ENCODE results near the gene RAD18. TPM values are rescaled to one million over a fixed set of nuclear protein-coding genes. Genes with fewer than 3 reads are reported as not detected.
A peak's percentile ranks its signal among the peaks of the same experiment; 100 is the strongest.

RAD18 gene
- total and polyA plus RNA-seq, 9 of the 15 experiments (the other 6 are each of a cell fraction or from before 2014, with no cell fraction given), result 19.2 to 49.4 (median 34.4) TPM

DNA sequence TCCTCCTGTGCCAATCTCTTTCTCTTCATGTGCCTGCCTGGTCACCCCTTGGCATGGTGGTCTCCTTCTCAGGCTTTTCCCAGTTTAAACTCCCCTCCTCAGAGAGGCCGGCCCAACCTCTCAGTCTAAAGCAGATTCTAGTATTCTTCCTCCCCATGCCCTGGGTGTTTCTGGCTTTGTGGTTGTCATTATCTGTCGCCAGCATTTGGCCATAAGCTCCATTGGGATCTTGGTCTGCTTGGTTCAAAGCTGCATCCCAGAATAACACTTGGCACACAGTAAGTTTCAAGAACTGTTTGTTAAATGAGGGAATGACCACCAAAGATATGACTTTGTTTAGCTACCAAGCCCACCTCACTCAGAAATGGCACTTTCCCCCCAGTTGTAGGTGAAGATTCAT lies 11.2 kb upstream of the RAD18 start (continued):
- no peak for TF ChIP-seq TFE3 (CRISPR knock-in tag; IDR thresholded peaks at IDR 0.05)
- TF ChIP-seq BRF2 (IDR thresholded peaks at IDR 0.05; ENCODE audit: borderline replicate concordance, insufficient read depth, insufficient read length), result no peak
- TF ChIP-seq TSC22D4 (tag; IDR thresholded peaks at IDR 0.05), result no peak
- no peak for TF ChIP-seq SMARCA4 (IDR thresholded peaks at IDR 0.05)
- no peak for TF ChIP-seq GTF2A2 (tag; IDR thresholded peaks at IDR 0.05)
- TF ChIP-seq ZNF165 (CRISPR knock-in tag; IDR thresholded peaks at IDR 0.05; ENCODE audit: borderline replicate concordance), result no peak

DNA sequence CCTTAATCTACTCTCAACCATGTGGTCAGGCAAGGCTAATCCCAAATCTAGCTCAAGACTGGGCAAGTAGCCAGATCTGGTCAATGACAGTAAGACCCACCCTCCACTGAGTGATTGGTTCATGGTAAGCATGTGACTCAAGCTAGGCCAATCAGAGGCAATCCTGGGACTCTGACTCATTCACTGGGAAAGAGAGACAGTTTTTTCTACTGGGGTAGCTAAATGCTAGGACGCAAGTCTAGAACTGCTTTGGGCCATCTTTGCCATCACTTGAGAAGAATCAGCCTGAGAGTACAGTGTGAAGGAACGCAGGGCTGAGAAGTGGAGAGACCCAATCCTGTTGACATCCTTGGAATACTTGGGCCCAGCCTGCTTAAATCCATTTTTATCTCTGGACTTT lies 9.4 kb upstream of the RAD18 start:
- Histone ChIP-seq H3K4me2 (ENCODE audit: insufficient read depth, low read length) (peak overlapping the region; percentile 16; the same call in 1 of the 2 replicates), H3K9ac (ENCODE audit: insufficient read depth in 1 of 2, low read depth in 2 of 2, low read length in 2 of 2) (no peak overlapping the region), H3K4me1 (replicated peaks in 1 of 2; ENCODE audit: control insufficient read depth in 2 of 2, insufficient read depth in 2 of 2, low read length in 2 of 2) (peaks cover 0 to 5% of the 10 kb centered on the region in 2 experiments; a peak in 1 of 5 replicates), H3K27me3 (ENCODE audit: control insufficient read depth in 2 of 2, insufficient read depth in 2 of 2, low read length in 2 of 2) (peaks cover 3 to 23% of the 10 kb centered on the region in 2 experiments; a peak in 4 of 5 replicates), H3K36me3 (ENCODE audit: control insufficient read depth, insufficient read depth, low read length) (no peaks in the 10 kb centered on the region), H2AFZ (ENCODE audit: low read depth, low read length) (peak overlapping the region; percentile 34; the same call in 1 of the 2 replicates), H3K9me3 (replicated peaks; ENCODE audit: control insufficient read depth, insufficient read depth, low read depth, low read length) (no peaks in the 10 kb centered on the region), H3K27ac (ENCODE audit: extremely low read depth, low read depth, low read length) (no peak overlapping the region), H3K4me3 (no peak overlapping the region), H4K20me1 (replicated peaks; ENCODE audit: control insufficient read depth, insufficient read depth, low read length) (no peaks in the 10 kb centered on the region), H3K9me1 (ENCODE audit: control insufficient read depth, insufficient read depth, low read length) (no peaks in the 10 kb centered on the region), H3K79me2 (ENCODE audit: control insufficient read depth, insufficient read depth, low read length) (no peaks in the 10 kb centered on the region)
- ChIA-PET POLR2A (interaction anchor here (0.6 to 1.9 kb wide), 5 partner anchors 10 to 424 kb away, joined by 3 to 7 read pairs (median 4); partner anchors contain the start of genes RAD18 and SETD5), CTCF (ENCODE audit: low intra/inter-chr PET ratio) (interaction anchor here (1.0 kb wide), 1 partner anchor 330 kb away, joined by 3 read pairs; no protein-coding TSS in a partner anchor)
- 18% methylated on average over 2 of the region's 2 CpGs for WGBS (ENCODE audit: insufficient coverage, low coverage, missing lambda C conversion rate)
- BruUV-seq (replicated peaks), result no TSS peak
- intact Hi-C loops (cut with micrococcal nuclease), result no loop called here
- ATAC-seq (peak; percentile 98), DNase-seq (ENCODE audit: extremely low read depth in 1 of 4, low spot score in 3 of 4) (peak; percentile 88 to 93 (median 90)), FAIRE-seq (peak; percentile 98)
- in situ Hi-C loops (cut with MboI), result loop anchor here (5.0 to 10.0 kb wide), 3 partner anchors 95 to 522 kb away; no protein-coding TSS in a partner anchor
- TF ChIP-seq ETS2 (tag; IDR thresholded peaks at IDR 0.05; ENCODE audit: borderline replicate concordance, poor library complexity, severe bottlenecking) (no peak), ZNF23 (CRISPR knock-in tag; IDR thresholded peaks at IDR 0.05) (no peak), SPI1 (IDR thresholded peaks at IDR 0.05; ENCODE audit: borderline replicate concordance, low read depth, low read length) (no peak), OTX1 (CRISPR knock-in tag; IDR thresholded peaks at IDR 0.05) (no peak), ZNF780A (CRISPR knock-in tag; IDR thresholded peaks at IDR 0.05) (no peak), HMBOX1 (IDR thresholded peaks at IDR 0.05) (0 out of 2 replicates have a peak, but pooled peaks have one; percentile 7), ZNF76 (CRISPR knock-in tag; IDR thresholded peaks at IDR 0.05; ENCODE audit: borderline replicate concordance) (no peak), ZNF384 (IDR thresholded peaks at IDR 0.05; ENCODE audit: low read depth, low read length) (peak; percentile 87), COPS2 (conservative IDR thresholded peaks at IDR 0.05) (no peak), POLR2G (IDR thresholded peaks at IDR 0.05; ENCODE audit: low read depth, low read length) (no peak), USF2 (CRISPR knock-in tag; IDR thresholded peaks at IDR 0.05) (peak; percentile 90)
